ENCODE data around the gene LCE2B.
A peak's percentile ranks its signal among the peaks of the same experiment; 100 is the strongest.

- peak; percentile 52 for TF ChIP-seq CTCF (IDR thresholded peaks at IDR 0.05; ENCODE audit: insufficient read depth, low read length)
- no peak for TF ChIP-seq POLR2AphosphoS5 (IDR thresholded peaks at IDR 0.05; ENCODE audit: low read depth)
- no peak for TF ChIP-seq GABPA (IDR thresholded peaks at IDR 0.05; ENCODE audit: low read depth)
These were observed 31.8 kb upstream of the LCE2B start for GRCh38 chr1:152654110-152654509.
